Epithelial cell of proximal tubule (primary cell): ENCODE results near the gene OR10V1. TPM values are rescaled to one million over a fixed set of nuclear protein-coding genes. Genes with fewer than 3 reads are reported as not detected.
A peak's percentile ranks its signal among the peaks of the same experiment; 100 is the strongest.

Source experiments
- DNase-seq: peaks from one replicate; pipeline ENCODE4 v3.0.0-alpha.2; 2011; ENCODE audit warnings: low read depth
- H3K4me3 ChIP-seq: 2 replicates; pipeline ENCODE4 v1.5.1; 2011; ENCODE audit warnings: low read depth, mild to moderate bottlenecking, low read length
- CTCF ChIP-seq: conservative IDR thresholded peaks from 2 replicates; pipeline ENCODE4 v1.5.1; 2012; ENCODE audit warnings: low read depth, mild to moderate bottlenecking, low read length
- total RNA-seq: library from RNA; depleted of rRNA; stranded (reverse); fragments of >200 nt; gene quantifications from 2 replicates; pipeline ENCODE4 v1.2.3, GENCODE V29; 2015

OR10V1 gene
- total RNA-seq, 1 donor from 2014 or later: not detected

- peak within 1 kb of the TSS; percentile 87 for H3K4me3 ChIP-seq
- DNase-seq: peak; percentile 82
- no peak for TF ChIP-seq CTCF
Observed at GRCh38 chr11:59668950-59669610, 44.6 kb downstream of the OR10V1 start, which contains the start of gene PATL1. Gene PATL1, minus strand, starts transcription at chr11:59669037. Its CDS starts 142 bp downstream, at chr11:59668895.

- peak overlapping the region; percentile 87 for H3K4me3 ChIP-seq
- no peak for DNase-seq
- TF ChIP-seq CTCF: no peak
Observed at GRCh38 chr11:59668188-59668949, 45.3 kb downstream of the OR10V1 start.

GRCh38 chr11:59667812-59668187, 45.8 kb downstream of the OR10V1 start:
- no peak for DNase-seq
- no peak for TF ChIP-seq CTCF
- peak overlapping the region; percentile 87 for H3K4me3 ChIP-seq

- H3K4me3 ChIP-seq: peak overlapping the region; percentile 87
- no peak for TF ChIP-seq CTCF
- no peak for DNase-seq
Observed at GRCh38 chr11:59666969-59667368, 46.7 kb downstream of the OR10V1 start.

Other genes with a start within 250 kb of the OR10V1 start
- gene OR4D10, start 240.5 kb downstream of the OR10V1 start, total RNA-seq: not detected in 2 replicates
- gene OR4D11, start 210.3 kb downstream of the OR10V1 start, total RNA-seq: not detected in 2 replicates
- not detected in 2 replicates for gene OR4D9, start 202.3 kb downstream of the OR10V1 start, total RNA-seq
- 12.3 and 15.1 TPM in 2 replicates for gene OSBP, start 98.1 kb downstream of the OR10V1 start, total RNA-seq
- 19.3 and 21.9 TPM in 2 replicates for gene PATL1, start 44.8 kb downstream of the OR10V1 start, total RNA-seq
- 45.0 and 55.4 TPM in 2 replicates for gene STX3, start 41.5 kb upstream of the OR10V1 start, total RNA-seq
- gene MRPL16, start 96.9 kb upstream of the OR10V1 start, total RNA-seq: 76.9 and 92.6 TPM in 2 replicates
- not detected in 2 replicates for gene CBLIF, start 131.7 kb upstream of the OR10V1 start, total RNA-seq
- 0.80 and 1.3 TPM in 2 replicates for gene TCN1, start 152.6 kb upstream of the OR10V1 start, total RNA-seq
- not detected in 2 replicates for gene OOSP3, start 164.9 kb upstream of the OR10V1 start, total RNA-seq
- not detected in 2 replicates for gene OOSP1, start 224.6 kb upstream of the OR10V1 start, total RNA-seq